Measurements from ENCODE around the gene B3GLCT. TPM values are rescaled to one million over a fixed set of nuclear protein-coding genes. Genes with fewer than 3 reads are reported as not detected.
"Not testable (repeated sequence)": the region's sequence is repeated elsewhere in the genome, so short reads cannot be mapped to it uniquely, and the experiment has no call there.

B3GLCT gene
- total and polyA plus RNA-seq, 8 donors = 1.5 to 3.4 (median 2.0) TPM

- Histone ChIP-seq H3K27me3 (no peaks in the 10 kb centered on the region), H3K4me3 (no peak overlapping the region), H3K4me1 (no peaks in the 10 kb centered on the region), H3K9me3 (no peaks in the 10 kb centered on the region), H3K36me3 (no peaks in the 10 kb centered on the region), H3K27ac (no peak overlapping the region)
- FAIRE-seq (no peak), DNase-seq (no peak), ATAC-seq (no peak)
- intact Hi-C loops (cut with DNase I) = no loop called here
- TF ChIP-seq CTCF (IDR thresholded peaks at IDR 0.05) = no peak
- 63 to 71% methylated on average over 6 of the region's 6 CpGs for WGBS, 2 donors
These were observed 135.3 kb downstream of the B3GLCT start for GRCh38 chr13:31334994-31335557.

GRCh38 chr13:31339616-31340015 is 139.8 kb downstream of the B3GLCT start:
- 84 to 94% methylated on average over 10 to 22 of the region's 22 CpGs for WGBS, 2 donors
- H3K4me1 ChIP-seq; H3K4me3 ChIP-seq; H3K27me3 ChIP-seq; intact Hi-C loops (cut with DNase I); H3K27ac ChIP-seq; H3K36me3 ChIP-seq; DNase-seq; ATAC-seq; FAIRE-seq; H3K9me3 ChIP-seq: not testable (repeated sequence)

- H3K9me3 ChIP-seq; H3K36me3 ChIP-seq; intact Hi-C loops (cut with DNase I); H3K4me1 ChIP-seq; H3K27me3 ChIP-seq; ATAC-seq; H3K4me3 ChIP-seq; DNase-seq; FAIRE-seq; H3K27ac ChIP-seq: not testable (repeated sequence)
- 71 to 75% methylated on average over 12 of the region's 12 CpGs for WGBS, 2 donors
These were observed 141.1 kb downstream of the B3GLCT start for GRCh38 chr13:31340848-31341247.

- whole genome bisulfite sequencing, 2 donors = 76 to 83% methylated on average over 2 of the region's 2 CpGs
- Histone ChIP-seq H3K4me1 (no peaks in the 10 kb centered on the region), H3K4me3 (no peak overlapping the region), H3K36me3 (no peaks in the 10 kb centered on the region), H3K27ac (no peak overlapping the region), H3K9me3 (no peaks in the 10 kb centered on the region), H3K27me3 (no peaks in the 10 kb centered on the region)
- DNase-seq = no peak
- no peak for TF ChIP-seq CTCF (IDR thresholded peaks at IDR 0.05)
- no peak for FAIRE-seq
- no peak for ATAC-seq
- intact Hi-C loops (cut with DNase I) = no loop called here
These were observed 147.1 kb downstream of the B3GLCT start for GRCh38 chr13:31346891-31347290.

GRCh38 chr13:31349156-31349555 is 149.4 kb downstream of the B3GLCT start:
- Histone ChIP-seq H3K36me3 (no peaks in the 10 kb centered on the region), H3K27me3 (no peaks in the 10 kb centered on the region), H3K9me3 (no peaks in the 10 kb centered on the region), H3K4me1 (no peaks in the 10 kb centered on the region), H3K27ac (no peak overlapping the region), H3K4me3 (no peak overlapping the region)
- TF ChIP-seq CTCF (IDR thresholded peaks at IDR 0.05) = no peak
- 65 to 68% methylated on average over 4 of the region's 4 CpGs for whole genome bisulfite sequencing, 2 donors
- no peak for FAIRE-seq
- no peak for ATAC-seq
- DNase-seq = no peak
- intact Hi-C loops (cut with DNase I) = no loop called here

- intact Hi-C loops (cut with DNase I) = no loop called here
- FAIRE-seq (no peak), ATAC-seq (no peak), DNase-seq (no peak)
- Histone ChIP-seq H3K4me1 (no peaks in the 10 kb centered on the region), H3K27ac (no peak overlapping the region), H3K27me3 (no peaks in the 10 kb centered on the region), H3K9me3 (no peaks in the 10 kb centered on the region), H3K4me3 (no peak overlapping the region), H3K36me3 (no peaks in the 10 kb centered on the region)
- no peak for TF ChIP-seq CTCF (IDR thresholded peaks at IDR 0.05)
- WGBS, 2 donors = 33 to 41% methylated on average over 5 of the region's 5 CpGs
These were observed 150.8 kb downstream of the B3GLCT start for GRCh38 chr13:31350560-31350959.

All from pancreas (tissue), 10 donors.